H1 (cell line): ENCODE results near the gene DYSF. TPM values are rescaled to one million over a fixed set of nuclear protein-coding genes. Genes with fewer than 3 reads are reported as not detected.

ENCODE experiments used
- CTCF ChIA-PET: fragments of 300-600 bp; sonication (Branson Sonifier 250); formaldehyde crosslinking; loops from one replicate; lab custom pipeline; 2021; ENCODE audit not compliant: partially characterized antibody; lab: Charles Lee
- POLR2A ChIA-PET: fragments of 300-600 bp; sonication (Branson Sonifier 250); formaldehyde crosslinking; loops from one replicate; lab custom pipeline; 2021; ENCODE audit warnings: inconsistent platforms; ENCODE audit not compliant: partially characterized antibody; lab: Charles Lee
- DNase-seq, 2 experiments: peaks; one replicate each; pipeline versions ENCODE4 v3.0.0 to v3.0.0-alpha.2; 2010 to 2022; ENCODE audit warnings: low spot score in 2 of 2, low read depth in 1 of 2, mixed read lengths in 1 of 2
- FAIRE-seq: peaks from 2 replicates; lab custom pipeline; 2011; peaks lifted over from hg19 to GRCh38; lab: Jason Lieb, UNC
- H2AFZ ChIP-seq: 2 replicates; pipeline ENCODE4 v1.8.1; 2012; ENCODE audit warnings: low read length, inconsistent platforms
- H2AK5ac ChIP-seq: 2 replicates; pipeline ENCODE4 v1.6.1; 2013; ENCODE audit warnings: low read depth, low read length
- H2BK120ac ChIP-seq: replicated peaks from 2 replicates; pipeline ENCODE3; 2013; ENCODE audit warnings: low read depth, low read length, inconsistent platforms
- H2BK12ac ChIP-seq: 2 replicates; pipeline ENCODE4 v1.6.1; 2013; ENCODE audit warnings: low read depth, low read length
- H2BK15ac ChIP-seq: 2 replicates; pipeline ENCODE4 v1.6.1; 2013; ENCODE audit warnings: low read length
- H2BK20ac ChIP-seq: 2 replicates; pipeline ENCODE4 v1.6.1; 2013; ENCODE audit warnings: low read length
- H2BK5ac ChIP-seq: 2 replicates; pipeline ENCODE4 v1.6.1; 2013; ENCODE audit warnings: low read depth, low read length
- H3K14ac ChIP-seq: 2 replicates; pipeline ENCODE4 v1.6.1; 2013; ENCODE audit warnings: inconsistent platforms; ENCODE audit not compliant: insufficient read length
- H3K18ac ChIP-seq: 2 replicates; pipeline ENCODE4 v1.6.1; 2013; ENCODE audit warnings: low read length; ENCODE audit errors: extremely low read depth
- H3K23ac ChIP-seq: 2 replicates; pipeline ENCODE4 v1.6.1; 2013; ENCODE audit warnings: inconsistent platforms; ENCODE audit not compliant: insufficient read length
- H3K23me2 ChIP-seq: 2 replicates; pipeline ENCODE4 v1.6.1; 2013; ENCODE audit warnings: low read depth, low read length
- H3K27ac ChIP-seq: 2 replicates; pipeline ENCODE4 v1.6.1; 2011; ENCODE audit warnings: low read depth, low read length, inconsistent platforms
- H3K27me3 ChIP-seq, 4 experiments: replicated peaks in 1 of 4; 1 replicate in 1 of 4; 2 replicates in 3 of 4; pipeline versions ENCODE4 v1.6.1 to v1.8.1; 2011 to 2013; ENCODE audit warnings: low read length in 3 of 4, mild to moderate bottlenecking in 3 of 4, inconsistent platforms in 2 of 4, mixed read lengths in 2 of 4, moderate library complexity in 1 of 4; ENCODE audit not compliant: control insufficient read depth in 3 of 4, insufficient read depth in 3 of 4; ENCODE audit errors: extremely low read depth in 1 of 4
- H3K36me3 ChIP-seq, 4 experiments: 2 replicates each; pipeline versions ENCODE4 v1.6.1 to v1.8.1; 2011 to 2013; ENCODE audit warnings: mild to moderate bottlenecking in 4 of 4, low read length in 3 of 4, moderate library complexity in 2 of 4, control low read depth in 1 of 4, inconsistent platforms in 1 of 4; ENCODE audit not compliant: insufficient read depth in 4 of 4, control insufficient read depth in 2 of 4
- H3K4ac ChIP-seq: replicated peaks from 2 replicates; pipeline ENCODE3; 2013; ENCODE audit warnings: low read length, low read depth, mixed read lengths, inconsistent platforms; ENCODE audit not compliant: insufficient read length
- H3K4me1 ChIP-seq, 4 experiments: replicated peaks in 1 of 4; 1 replicate in 1 of 4; 2 replicates in 3 of 4; pipeline versions ENCODE4 v1.6.1 to v1.8.1; 2011 to 2013; ENCODE audit warnings: low read length in 3 of 4, inconsistent platforms in 2 of 4, mixed read lengths in 1 of 4; ENCODE audit not compliant: insufficient read depth in 4 of 4, control insufficient read depth in 3 of 4
- H3K4me2 ChIP-seq, 2 experiments: 2 replicates each; pipeline versions ENCODE4 v1.6.1 to v1.8.1; 2011 to 2013; ENCODE audit warnings: low read depth in 2 of 2, low read length in 2 of 2, control low read depth in 1 of 2, inconsistent platforms in 1 of 2, mild to moderate bottlenecking in 1 of 2; ENCODE audit not compliant: insufficient read depth in 1 of 2
- H3K4me3 ChIP-seq, 4 experiments: fragments of 200-600, 300-600 bp in 1 of 4; sonication (generic), shearing (Covaris generic), sonication (Bioruptor Twin) in 1 of 4; 2 replicates each; pipeline versions ENCODE4 v1.5.1 to v1.8.1; 2011 to 2016; ENCODE audit warnings: low read length in 4 of 4, low read depth in 3 of 4, control low read depth in 2 of 4, inconsistent platforms in 2 of 4, mild to moderate bottlenecking in 2 of 4, mixed read lengths in 1 of 4, moderate library complexity in 1 of 4; ENCODE audit not compliant: insufficient read depth in 2 of 4; ENCODE audit errors: extremely low read depth in 1 of 4
- H3K56ac ChIP-seq: replicated peaks from 2 replicates; pipeline ENCODE3; 2013; ENCODE audit warnings: low read depth, mild to moderate bottlenecking, mixed read lengths, low read length, inconsistent platforms; ENCODE audit not compliant: insufficient read length
- H3K79me1 ChIP-seq: 2 replicates; pipeline ENCODE4 v1.6.1; 2013; ENCODE audit warnings: low read depth, low read length, control low read depth
- H3K79me2 ChIP-seq, 2 experiments: 2 replicates each; pipeline versions ENCODE4 v1.6.1 to v1.8.1; 2012 to 2013; ENCODE audit warnings: low read length in 2 of 2, mild to moderate bottlenecking in 2 of 2, inconsistent platforms in 1 of 2; ENCODE audit not compliant: insufficient read depth in 2 of 2, control insufficient read depth in 1 of 2
- H3K9ac ChIP-seq, 4 experiments: replicated peaks in 1 of 4; 1 replicate in 1 of 4; 2 replicates in 3 of 4; pipeline versions ENCODE4 v1.6.1 to v1.8.1; 2011 to 2013; ENCODE audit warnings: low read depth in 3 of 4, low read length in 3 of 4, control low read depth in 2 of 4, mild to moderate bottlenecking in 2 of 4, moderate library complexity in 2 of 4, inconsistent platforms in 1 of 4; ENCODE audit errors: extremely low read depth in 1 of 4
- H3K9me3 ChIP-seq, 2 experiments: 2 replicates each; pipeline versions ENCODE4 v1.6.1 to v1.8.1; 2012 to 2013; ENCODE audit warnings: mild to moderate bottlenecking in 2 of 2, moderate library complexity in 2 of 2, control low read depth in 1 of 2, inconsistent platforms in 1 of 2, low read depth in 1 of 2, low read length in 1 of 2, mixed read lengths in 1 of 2; ENCODE audit not compliant: insufficient read depth in 2 of 2
- H4K20me1 ChIP-seq, 2 experiments: replicated peaks in 1 of 2; 2 replicates each; pipeline versions ENCODE3 to v1.8.1; 2011 to 2013; ENCODE audit warnings: inconsistent platforms in 2 of 2, low read length in 2 of 2, mild to moderate bottlenecking in 1 of 2; ENCODE audit not compliant: insufficient read depth in 2 of 2, control insufficient read depth in 1 of 2
- H4K5ac ChIP-seq: 2 replicates; pipeline ENCODE4 v1.6.1; 2013; ENCODE audit warnings: low read length, low read depth, mixed read lengths, inconsistent platforms; ENCODE audit not compliant: insufficient read length
- H4K8ac ChIP-seq: 2 replicates; pipeline ENCODE4 v1.8.0; 2013; ENCODE audit warnings: mild to moderate bottlenecking, moderate library complexity, low read length, inconsistent platforms; ENCODE audit not compliant: insufficient read depth; ENCODE audit errors: extremely low read depth
- H4K91ac ChIP-seq: replicated peaks from 2 replicates; pipeline ENCODE3; 2013; ENCODE audit warnings: low read length, mixed read lengths, inconsistent platforms; ENCODE audit not compliant: insufficient read length
- BCL11A ChIP-seq, 2 experiments: IDR thresholded peaks; one replicate each; pipeline ENCODE4 v1.6.1; 2011; ENCODE audit warnings: low read depth in 2 of 2, low read length in 2 of 2, mild to moderate bottlenecking in 2 of 2
- CBX5 ChIP-seq: fragments of 300-800, 300-1000 bp; sonication (generic); IDR thresholded peaks from 2 replicates; pipeline ENCODE4 v1.7.1; 2016; ENCODE audit warnings: antibody characterized with exemption, low read length, low read depth
- CBX8 ChIP-seq: fragments of 300-800, 300-1000 bp; sonication (generic); IDR thresholded peaks from 2 replicates; pipeline ENCODE4 v1.7.1; 2016; ENCODE audit warnings: low read depth, low read length, borderline replicate concordance
- CHD2 ChIP-seq: IDR thresholded peaks from 2 replicates; pipeline ENCODE4 v1.6.1; 2012; ENCODE audit warnings: low read length, improper control_type of control experiment
- EP300 ChIP-seq, 2 experiments: IDR thresholded peaks; 1 replicate in 1 of 2; 2 replicates in 1 of 2; pipeline ENCODE4 v1.6.1; 2011 to 2012; ENCODE audit warnings: low read depth in 2 of 2, low read length in 2 of 2, mild to moderate bottlenecking in 2 of 2, borderline replicate concordance in 1 of 2, inconsistent platforms in 1 of 2, moderate library complexity in 1 of 2
- HDAC2 ChIP-seq, 2 experiments: fragments of 300-600 bp in 1 of 2; sonication (generic) in 1 of 2; IDR thresholded peaks; 2 replicates each; pipeline ENCODE4 v1.6.1; 2011 to 2012; ENCODE audit warnings: low read depth in 2 of 2, low read length in 2 of 2, mild to moderate bottlenecking in 2 of 2, moderate library complexity in 2 of 2, borderline replicate concordance in 1 of 2, inconsistent platforms in 1 of 2
- KDM5A ChIP-seq: fragments of 200-600 bp; IDR thresholded peaks from 2 replicates; pipeline ENCODE4 v1.7.1; 2012; ENCODE audit warnings: mild to moderate bottlenecking, low read length, inconsistent platforms, mixed read lengths
- MAFK ChIP-seq: IDR thresholded peaks from 2 replicates; pipeline ENCODE4 v1.6.1; 2012; ENCODE audit warnings: low read depth, mild to moderate bottlenecking, improper control_type of control experiment, low read length
- SP1 ChIP-seq: IDR thresholded peaks from 2 replicates; pipeline ENCODE4 v1.6.1; 2011; ENCODE audit warnings: low read depth, low read length
- TAF7 ChIP-seq: optimal IDR thresholded peaks from 2 replicates; pipeline ENCODE3; 2011; ENCODE audit warnings: low read depth, mild to moderate bottlenecking, inconsistent platforms, low read length, moderate library complexity, borderline replicate concordance
- WGBS, 2 experiments: shearing (Covaris generic) in 1 of 2; methylation state at CpG; one replicate each; pipeline versions ENCODE4 v1.1.6 to v1.1.7; 2013 to 2015; ENCODE audit warnings: low lambda C conversion rate in 2 of 2, mixed read lengths in 2 of 2, inconsistent platforms in 1 of 2, low coverage in 1 of 2, missing lambda C conversion rate in 1 of 2; ENCODE audit not compliant: insufficient replicate concordance in 2 of 2, insufficient coverage in 1 of 2, insufficient read length in 1 of 2; ENCODE audit errors: extremely low coverage in 1 of 2, missing lambda C conversion rate in 1 of 2; 5-methylcytosine and 5-hydroxymethylcytosine counted together
- polyA plus RNA-seq, 7 experiments: library from polyadenylated mRNA; depleted of rRNA in 3 of 7; stranded (reverse) in 5 of 7; unstranded in 2 of 7; fragments of >200 nt in 5 of 7; fragments of 200-250 nt in 2 of 7; gene quantifications; 1 replicate in 5 of 7; 2 replicates in 1 of 7; 4 replicates in 1 of 7; pipeline versions ENCODE4 v1.2.1 to v1.2.3, GENCODE V29; 2011 to 2013; ENCODE audit warnings: missing spikeins in 2 of 7, mixed read lengths in 2 of 7
- total RNA-seq: library from RNA; stranded (reverse); fragmentation: NEBNext Ultra II Directional; extraction: Animal tissue kit (Norgen Biotek cat#: 25700); gene quantifications from 2 replicates; pipeline ENCODE4 v1.2.1, GENCODE V29; 2021
- TF ChIP-seq, protein P1 (sequence below), 3 experiments: IDR thresholded peaks; 1 replicate in 2 of 3; 2 replicates in 1 of 3; pipeline versions ENCODE4 v1.5.1 to v1.6.1; 2011; ENCODE audit warnings: low read length in 3 of 3, mild to moderate bottlenecking in 3 of 3, inconsistent platforms in 2 of 3, low read depth in 1 of 3, moderate library complexity in 1 of 3; ENCODE audit not compliant: insufficient read depth in 1 of 3; ENCODE audit errors: control extremely low read depth in 1 of 3

Gene DYSF
- total and polyA plus RNA-seq, 2 of the 8 experiments (the other 6 are each of a cell fraction or from before 2014, with no cell fraction given) = 5.8 to 7.1 TPM

DNA sequence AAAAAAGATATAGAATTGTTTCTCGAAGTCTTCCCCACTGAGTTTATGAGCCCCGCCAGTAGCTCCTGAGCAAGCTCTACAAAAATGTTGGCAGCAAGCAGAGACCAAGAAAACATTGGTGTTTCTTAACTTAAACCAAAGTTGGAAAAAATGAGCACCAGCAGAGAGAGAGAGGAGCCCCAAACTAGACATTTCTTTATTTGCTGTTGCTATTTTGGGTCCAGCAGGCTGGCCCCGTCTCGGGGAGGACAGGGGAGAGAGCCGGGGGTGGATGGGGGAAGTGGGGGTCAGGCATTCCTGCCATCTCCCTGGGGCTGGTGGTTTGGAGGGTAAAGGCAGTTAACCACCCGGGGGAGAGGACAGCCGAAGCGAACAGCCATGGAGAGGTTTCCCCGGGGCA is 113.0 kb downstream of the DYSF start:
- H3K4me2 ChIP-seq = no peak overlapping the region
- no peak overlapping the region for H4K91ac ChIP-seq
- no peak overlapping the region for H2BK5ac ChIP-seq
- no peak overlapping the region for H3K18ac ChIP-seq
- no peak overlapping the region for H2BK120ac ChIP-seq
- H3K4me3 ChIP-seq = no peak overlapping the region
- DNase-seq (no peak), FAIRE-seq (no peak)
- WGBS, 2 experiments = 100% methylated on average over 1 of the region's 9 CpGs; no CpG with 5 or more reads in 1 of the 2 experiments
- H2BK12ac ChIP-seq = no peak overlapping the region
- no peak overlapping the region for H2BK15ac ChIP-seq
- H3K27ac ChIP-seq = no peak overlapping the region
- H3K9ac ChIP-seq = no peak overlapping the region
- no peaks in the 10 kb centered on the region for H3K4me1 ChIP-seq
- H3K23ac ChIP-seq = no peak overlapping the region
- peaks cover 6% of the 10 kb centered on the region; the same call in 1 of the 2 replicates for H3K23me2 ChIP-seq
- H3K56ac ChIP-seq = no peak overlapping the region
- H3K79me1 ChIP-seq = no peaks in the 10 kb centered on the region
- no peak overlapping the region for H3K14ac ChIP-seq
- peaks cover 0 to 8% (median 0%) of the 10 kb centered on the region in 4 experiments; a peak in 4 of 8 replicates for H3K36me3 ChIP-seq
- no peak overlapping the region for H3K4ac ChIP-seq
- peaks cover 7 to 10% of the 10 kb centered on the region in 2 experiments; a peak in 3 of 4 replicates for H3K9me3 ChIP-seq
- H3K27me3 ChIP-seq = no peaks in the 10 kb centered on the region; a peak in 1 of 7 replicates
- H4K5ac ChIP-seq = no peak overlapping the region
- H2AFZ ChIP-seq = no peak overlapping the region
- no peak overlapping the region for H4K8ac ChIP-seq
- POLR2A ChIA-PET = interaction anchor here (0.6 kb wide), 1 partner anchor 8 kb away, joined by 3 read pairs; no protein-coding TSS in a partner anchor
- H2BK20ac ChIP-seq = no peak overlapping the region
- CTCF ChIA-PET = interaction anchor here (0.6 to 22.8 kb wide), 3 partner anchors 28 to 233 kb away, joined by 3 to 386 read pairs (median 3); no protein-coding TSS in a partner anchor
- H4K20me1 ChIP-seq = peaks cover 0 to 4% of the 10 kb centered on the region in 2 experiments
- H2AK5ac ChIP-seq = no peak overlapping the region
- H3K79me2 ChIP-seq = no peaks in the 10 kb centered on the region
- no peak for TF ChIP-seq HDAC2 (IDR thresholded peaks at IDR 0.05; ENCODE audit: borderline replicate concordance in 1 of 2, low read depth in 2 of 2, low read length in 2 of 2)
- no peak for TF ChIP-seq CHD2
- no peak for TF ChIP-seq BCL11A (IDR thresholded peaks at IDR 0.05; ENCODE audit: low read depth in 2 of 2, low read length in 2 of 2)
- no peak for TF ChIP-seq KDM5A
- TF ChIP-seq TAF7 = no peak
- TF ChIP-seq, protein P1, sequence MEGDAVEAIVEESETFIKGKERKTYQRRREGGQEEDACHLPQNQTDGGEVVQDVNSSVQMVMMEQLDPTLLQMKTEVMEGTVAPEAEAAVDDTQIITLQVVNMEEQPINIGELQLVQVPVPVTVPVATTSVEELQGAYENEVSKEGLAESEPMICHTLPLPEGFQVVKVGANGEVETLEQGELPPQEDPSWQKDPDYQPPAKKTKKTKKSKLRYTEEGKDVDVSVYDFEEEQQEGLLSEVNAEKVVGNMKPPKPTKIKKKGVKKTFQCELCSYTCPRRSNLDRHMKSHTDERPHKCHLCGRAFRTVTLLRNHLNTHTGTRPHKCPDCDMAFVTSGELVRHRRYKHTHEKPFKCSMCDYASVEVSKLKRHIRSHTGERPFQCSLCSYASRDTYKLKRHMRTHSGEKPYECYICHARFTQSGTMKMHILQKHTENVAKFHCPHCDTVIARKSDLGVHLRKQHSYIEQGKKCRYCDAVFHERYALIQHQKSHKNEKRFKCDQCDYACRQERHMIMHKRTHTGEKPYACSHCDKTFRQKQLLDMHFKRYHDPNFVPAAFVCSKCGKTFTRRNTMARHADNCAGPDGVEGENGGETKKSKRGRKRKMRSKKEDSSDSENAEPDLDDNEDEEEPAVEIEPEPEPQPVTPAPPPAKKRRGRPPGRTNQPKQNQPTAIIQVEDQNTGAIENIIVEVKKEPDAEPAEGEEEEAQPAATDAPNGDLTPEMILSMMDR (IDR thresholded peaks at IDR 0.05; ENCODE audit: control extremely low read depth in 1 of 3, insufficient read depth in 1 of 3, low read depth in 1 of 3, low read length in 3 of 3) = no peak
- no peak for TF ChIP-seq CBX5
- no peak for TF ChIP-seq MAFK
- no peak for TF ChIP-seq EP300 (IDR thresholded peaks at IDR 0.05; ENCODE audit: borderline replicate concordance in 1 of 2, low read depth in 2 of 2, low read length in 2 of 2)
- no peak for TF ChIP-seq SP1
- TF ChIP-seq CBX8 = no peak
